ENCODE measurements around the gene SNAPC3.

SNAPC3 gene

DNA sequence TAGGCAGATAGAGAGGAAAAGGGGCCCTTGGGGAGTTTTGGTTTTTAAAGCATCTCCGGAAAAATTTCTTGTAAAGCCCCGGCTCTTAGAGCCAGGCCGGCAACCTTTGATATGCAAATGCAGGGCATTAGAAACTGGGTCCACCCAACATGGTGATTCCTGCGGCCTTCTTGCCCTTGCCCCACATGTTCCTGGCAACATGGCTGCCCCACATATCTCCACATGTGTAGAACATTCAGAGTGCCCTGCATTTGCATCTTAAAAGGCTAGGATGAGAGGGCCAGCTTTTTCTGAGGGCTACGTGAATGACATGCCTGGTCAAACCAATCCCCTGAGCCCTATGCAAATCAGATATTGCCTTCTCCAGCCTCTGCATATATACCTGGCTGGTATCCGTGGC, 5.0 kb upstream of the SNAPC3 start:
- no peaks in the 10 kb centered on the region for H3K9me3 ChIP-seq
- no peaks in the 10 kb centered on the region for H3K27me3 ChIP-seq
- no peak overlapping the region for H3K4me3 ChIP-seq
- intact Hi-C loops (cut with DNase I; ENCODE audit: low total_unique reads): loop anchor here (5.0 kb wide), 1 partner anchor 205 kb away; no protein-coding TSS in a partner anchor
- H3K36me3 ChIP-seq: no peaks in the 10 kb centered on the region
- no peak overlapping the region for H3K27ac ChIP-seq
- TF ChIP-seq, protein P1, sequence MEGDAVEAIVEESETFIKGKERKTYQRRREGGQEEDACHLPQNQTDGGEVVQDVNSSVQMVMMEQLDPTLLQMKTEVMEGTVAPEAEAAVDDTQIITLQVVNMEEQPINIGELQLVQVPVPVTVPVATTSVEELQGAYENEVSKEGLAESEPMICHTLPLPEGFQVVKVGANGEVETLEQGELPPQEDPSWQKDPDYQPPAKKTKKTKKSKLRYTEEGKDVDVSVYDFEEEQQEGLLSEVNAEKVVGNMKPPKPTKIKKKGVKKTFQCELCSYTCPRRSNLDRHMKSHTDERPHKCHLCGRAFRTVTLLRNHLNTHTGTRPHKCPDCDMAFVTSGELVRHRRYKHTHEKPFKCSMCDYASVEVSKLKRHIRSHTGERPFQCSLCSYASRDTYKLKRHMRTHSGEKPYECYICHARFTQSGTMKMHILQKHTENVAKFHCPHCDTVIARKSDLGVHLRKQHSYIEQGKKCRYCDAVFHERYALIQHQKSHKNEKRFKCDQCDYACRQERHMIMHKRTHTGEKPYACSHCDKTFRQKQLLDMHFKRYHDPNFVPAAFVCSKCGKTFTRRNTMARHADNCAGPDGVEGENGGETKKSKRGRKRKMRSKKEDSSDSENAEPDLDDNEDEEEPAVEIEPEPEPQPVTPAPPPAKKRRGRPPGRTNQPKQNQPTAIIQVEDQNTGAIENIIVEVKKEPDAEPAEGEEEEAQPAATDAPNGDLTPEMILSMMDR (IDR thresholded peaks at IDR 0.05): no peak
- DNase-seq: no peak
- H3K4me1 ChIP-seq: peaks cover 0 to 7% (median 0%) of the 10 kb centered on the region in 4 donors

DNA sequence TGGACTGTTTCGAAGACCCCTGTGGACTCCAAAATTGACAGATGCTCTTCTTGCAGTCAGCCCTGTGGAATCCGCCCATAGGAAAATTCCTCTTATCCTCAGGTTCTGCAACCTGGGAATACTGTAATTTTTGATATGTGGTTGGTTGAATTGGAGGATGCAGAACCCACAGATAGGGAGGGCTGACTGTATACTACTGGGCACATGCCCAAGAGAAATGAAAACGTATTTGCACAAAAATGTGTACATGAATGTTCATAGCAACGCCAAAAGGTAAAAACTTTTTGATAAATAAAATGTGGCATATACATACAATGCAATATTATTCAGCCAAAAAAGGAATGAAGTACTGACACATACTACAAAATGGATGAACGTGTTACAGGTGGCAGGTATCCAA, 1.9 kb upstream of the SNAPC3 start:
- Histone ChIP-seq H3K4me3 (no peak overlapping the region), H3K27me3 (no peaks in the 10 kb centered on the region), H3K27ac (no peak overlapping the region), H3K9me3 (no peaks in the 10 kb centered on the region), H3K4me1 (peaks cover 0 to 20% (median 13%) of the 10 kb centered on the region in 4 donors), H3K36me3 (peaks cover 7 to 12% (median 10%) of the 10 kb centered on the region in 3 donors)
- DNase-seq: no peak
- TF ChIP-seq, protein P1 (IDR thresholded peaks at IDR 0.05): no peak
- intact Hi-C loops (cut with DNase I; ENCODE audit: low total_unique reads): loop anchor here (10.0 kb wide), 1 partner anchor 116 kb away; the partner anchor contains the start of gene TTC39B

DNA sequence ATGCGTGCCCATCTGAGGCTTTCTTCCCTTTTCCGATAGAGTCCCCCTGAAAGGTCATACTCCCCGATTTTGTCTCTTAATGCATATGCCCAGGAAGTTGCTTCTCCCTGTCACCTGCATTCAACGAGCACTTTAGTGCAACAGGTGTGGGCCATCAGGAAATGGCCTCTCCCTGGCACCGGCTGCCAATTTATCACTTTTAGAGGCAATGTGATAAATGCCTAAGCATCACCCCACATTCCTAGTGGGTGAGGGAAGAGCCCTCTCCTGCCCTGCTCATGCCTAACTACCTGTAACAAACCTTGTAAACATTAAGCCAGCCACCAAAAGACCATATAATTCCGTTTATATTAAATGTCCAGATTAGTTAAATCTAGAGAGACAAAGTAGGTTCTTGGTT, 1.1 kb upstream of the SNAPC3 start:
- Histone ChIP-seq H3K27ac (peak overlapping the region; percentile 95 to 96), H3K4me3 (no peak overlapping the region), H3K36me3 (peaks cover 7 to 20% (median 16%) of the 10 kb centered on the region in 3 donors), H3K4me1 (peaks cover 0 to 27% (median 16%) of the 10 kb centered on the region in 4 donors), H3K27me3 (no peaks in the 10 kb centered on the region), H3K9me3 (no peaks in the 10 kb centered on the region)
- TF ChIP-seq, protein P1 (IDR thresholded peaks at IDR 0.05): no peak
- intact Hi-C loops (cut with DNase I; ENCODE audit: low total_unique reads): loop anchor here (10.0 kb wide), 1 partner anchor 117 kb away; the partner anchor contains the start of gene TTC39B
- no peak for DNase-seq

DNA sequence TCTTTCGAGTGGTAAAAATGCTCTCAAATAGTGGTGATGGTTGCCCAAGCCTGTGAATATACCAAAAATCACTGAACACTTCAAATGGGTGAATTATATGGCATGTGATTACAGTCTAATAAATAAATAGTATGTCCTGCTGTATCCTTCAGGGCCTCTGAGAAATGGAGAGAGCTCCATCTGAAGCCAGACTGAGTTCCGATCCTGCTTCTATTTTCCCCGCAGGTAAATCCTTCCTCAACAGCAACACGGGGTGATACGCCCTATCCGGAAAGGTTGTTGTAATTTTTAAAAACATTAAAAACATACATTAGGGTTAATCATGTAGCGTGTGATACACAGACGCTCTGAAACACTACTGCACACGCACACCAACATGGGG, 695 bp upstream of the SNAPC3 start:
- DNase-seq: no peak
- Histone ChIP-seq H3K4me1 (peaks cover 0 to 31% (median 16%) of the 10 kb centered on the region in 4 donors), H3K4me3 (peak overlapping the region; percentile 90 to 91), H3K27me3 (no peaks in the 10 kb centered on the region), H3K36me3 (peaks cover 7 to 21% (median 16%) of the 10 kb centered on the region in 3 donors), H3K9me3 (no peaks in the 10 kb centered on the region), H3K27ac (peak overlapping the region; percentile 95 to 96)
- intact Hi-C loops (cut with DNase I; ENCODE audit: low total_unique reads): loop anchor here (10.0 kb wide), 1 partner anchor 117 kb away; the partner anchor contains the start of gene TTC39B
- TF ChIP-seq, protein P1 (IDR thresholded peaks at IDR 0.05): no peak

DNA sequence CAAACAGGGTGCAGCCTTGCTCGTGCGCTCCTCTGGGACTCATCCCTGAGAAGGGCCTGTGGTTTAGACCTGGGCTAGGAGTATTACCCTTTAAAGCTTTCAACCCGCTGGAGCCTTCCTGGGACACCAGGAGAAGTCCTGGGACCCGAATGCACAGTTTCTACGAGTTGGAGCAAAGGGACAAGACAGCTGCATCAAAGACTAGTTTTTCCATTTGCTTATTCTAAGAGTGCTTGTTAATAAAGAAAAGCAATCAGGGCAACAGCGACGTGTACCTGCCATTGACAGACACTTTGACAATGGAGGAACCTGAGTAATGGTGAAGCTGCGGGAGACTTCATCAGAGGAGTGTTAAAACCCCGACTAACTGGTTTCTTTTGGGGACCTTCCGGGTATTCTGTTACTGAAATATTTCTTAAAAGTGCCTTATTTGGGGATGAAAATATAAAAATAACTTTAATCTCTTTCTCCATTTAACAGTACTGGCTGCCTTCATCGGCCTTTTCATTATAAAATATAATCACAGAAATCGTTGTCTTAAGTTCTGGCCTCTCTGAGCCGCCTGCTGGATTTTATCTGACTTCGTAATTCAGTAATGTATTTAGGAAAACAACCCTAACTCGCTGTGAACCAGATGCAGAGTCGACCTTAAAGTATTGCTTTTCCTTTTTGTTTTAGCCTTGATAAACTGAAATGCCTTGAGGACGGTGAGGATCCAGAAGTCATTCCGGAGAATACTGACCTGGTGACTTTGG, 732 bp downstream of the SNAPC3 start:
- Histone ChIP-seq H3K27me3 (no peaks in the 10 kb centered on the region), H3K27ac (peak overlapping the region; percentile 95 to 96), H3K4me3 (peak overlapping the region; percentile 90 to 91), H3K36me3 (peaks cover 7 to 21% (median 16%) of the 10 kb centered on the region in 3 donors), H3K4me1 (peaks cover 0 to 40% (median 16%) of the 10 kb centered on the region in 4 donors), H3K9me3 (no peaks in the 10 kb centered on the region)
- TF ChIP-seq, protein P1 (IDR thresholded peaks at IDR 0.05): peak in 1 of 2 experiments; percentile 29
- no peak for DNase-seq
- intact Hi-C loops (cut with DNase I; ENCODE audit: low total_unique reads): loop anchor here (10.0 kb wide), 1 partner anchor 119 kb away; the partner anchor contains the start of gene TTC39B

Measured in tibial artery (tissue), 4 donors.